Ascending aorta (tissue), 2 donors: ENCODE measurements around the gene SCN10A. TPM values are rescaled to one million over a fixed set of nuclear protein-coding genes. Genes with fewer than 3 reads are reported as not detected.

Source experiments
- DNase-seq, 2 donors: peaks; one replicate each; pipeline ENCODE4 v3.0.0-alpha.2; 2019; ENCODE audit warnings: low spot score in 2 of 2
- H3K27ac ChIP-seq, 2 donors: fragments of 200-600 bp; sonication (generic); one replicate each; pipeline ENCODE4 v1.5.1; 2016 to 2017; ENCODE audit warnings: mild to moderate bottlenecking in 1 of 2
- H3K27me3 ChIP-seq: fragments of 200-600 bp; sonication (generic); one replicate; pipeline ENCODE4 v1.5.1; 2017
- H3K36me3 ChIP-seq, 2 donors: fragments of 200-600 bp; sonication (generic); one replicate each; pipeline ENCODE4 v1.5.1; 2016
- H3K4me1 ChIP-seq, 2 donors: fragments of 200-600 bp; sonication (generic); one replicate each; pipeline ENCODE4 v1.5.1; 2016 to 2017; ENCODE audit warnings: mild to moderate bottlenecking in 1 of 2
- H3K4me3 ChIP-seq, 2 donors: fragments of 200-600 bp; sonication (generic); one replicate each; pipeline ENCODE4 v1.5.1; 2016 to 2017; ENCODE audit warnings: mild to moderate bottlenecking in 1 of 2
- H3K9me3 ChIP-seq, 2 donors: fragments of 200-600 bp; sonication (generic); one replicate each; pipeline ENCODE4 v1.5.1; 2016
- intact Hi-C: fragments of 100-400 bp; cut with DNase I; formaldehyde crosslinking; loops from one replicate; pipeline ENCODE4 v1.15.1; 2023
- total RNA-seq: library from RNA; depleted of rRNA; stranded (reverse); fragments of >200 nt; gene quantifications from one replicate; pipeline ENCODE4 v1.1.0, GENCODE V29; 2016
- TF ChIP-seq, protein P1 (sequence below), 3 experiments: fragments of 200-600 bp in 2 of 3; fragments of 450-650 bp in 1 of 3; sonication (generic) in 2 of 3; IDR thresholded peaks; one replicate each; pipeline ENCODE4 v1.5.1; 2016 to 2019; ENCODE audit warnings: antibody characterized with exemption in 3 of 3, mild to moderate bottlenecking in 1 of 3, moderate library complexity in 1 of 3

Gene SCN10A
- total RNA-seq, 1 donor from 2014 or later: not detected

DNA sequence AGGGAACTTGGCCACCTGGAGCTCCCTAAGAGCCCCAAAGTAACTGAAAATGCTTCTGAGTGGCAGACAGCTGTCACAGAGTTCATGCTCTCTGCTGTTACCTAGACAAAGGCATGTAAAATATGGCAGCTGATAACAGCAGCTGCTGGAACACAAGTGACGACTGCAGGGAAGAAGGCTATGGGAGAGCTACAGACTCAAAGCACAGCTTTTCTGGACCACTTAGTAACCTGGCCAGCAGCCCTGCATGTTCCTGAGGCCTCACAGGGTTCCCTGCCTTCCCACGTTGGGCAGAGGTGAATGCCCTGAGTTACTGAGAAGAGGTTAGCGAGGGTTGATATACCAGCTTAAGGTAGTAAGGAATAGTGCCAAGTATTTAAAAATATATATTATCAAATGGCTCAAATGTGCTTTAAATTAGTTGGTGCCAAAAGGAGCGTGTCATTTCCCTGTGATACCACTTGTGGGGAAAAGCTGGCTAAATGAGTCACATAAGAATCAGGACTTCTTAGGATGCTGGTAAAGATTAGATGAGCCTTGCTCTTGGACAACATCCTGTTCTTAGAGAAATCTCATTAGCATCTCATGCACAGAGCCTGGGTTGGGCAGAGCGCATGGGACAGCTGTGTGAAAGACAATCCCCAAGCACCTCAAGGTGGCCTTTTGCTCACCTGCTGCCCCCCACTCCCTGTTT, 90.1 kb downstream of the SCN10A start:
- H3K4me3 ChIP-seq: no peak overlapping the region
- TF ChIP-seq, protein P1, sequence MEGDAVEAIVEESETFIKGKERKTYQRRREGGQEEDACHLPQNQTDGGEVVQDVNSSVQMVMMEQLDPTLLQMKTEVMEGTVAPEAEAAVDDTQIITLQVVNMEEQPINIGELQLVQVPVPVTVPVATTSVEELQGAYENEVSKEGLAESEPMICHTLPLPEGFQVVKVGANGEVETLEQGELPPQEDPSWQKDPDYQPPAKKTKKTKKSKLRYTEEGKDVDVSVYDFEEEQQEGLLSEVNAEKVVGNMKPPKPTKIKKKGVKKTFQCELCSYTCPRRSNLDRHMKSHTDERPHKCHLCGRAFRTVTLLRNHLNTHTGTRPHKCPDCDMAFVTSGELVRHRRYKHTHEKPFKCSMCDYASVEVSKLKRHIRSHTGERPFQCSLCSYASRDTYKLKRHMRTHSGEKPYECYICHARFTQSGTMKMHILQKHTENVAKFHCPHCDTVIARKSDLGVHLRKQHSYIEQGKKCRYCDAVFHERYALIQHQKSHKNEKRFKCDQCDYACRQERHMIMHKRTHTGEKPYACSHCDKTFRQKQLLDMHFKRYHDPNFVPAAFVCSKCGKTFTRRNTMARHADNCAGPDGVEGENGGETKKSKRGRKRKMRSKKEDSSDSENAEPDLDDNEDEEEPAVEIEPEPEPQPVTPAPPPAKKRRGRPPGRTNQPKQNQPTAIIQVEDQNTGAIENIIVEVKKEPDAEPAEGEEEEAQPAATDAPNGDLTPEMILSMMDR (IDR thresholded peaks at IDR 0.05): no peak
- no peak for DNase-seq
- peaks cover 10 to 19% of the 10 kb centered on the region in 2 donors for H3K4me1 ChIP-seq
- H3K27ac ChIP-seq: no peak overlapping the region
- H3K9me3 ChIP-seq: no peaks in the 10 kb centered on the region
- H3K36me3 ChIP-seq: no peaks in the 10 kb centered on the region
- no peaks in the 10 kb centered on the region for H3K27me3 ChIP-seq
- intact Hi-C loops: no loop called here

DNA sequence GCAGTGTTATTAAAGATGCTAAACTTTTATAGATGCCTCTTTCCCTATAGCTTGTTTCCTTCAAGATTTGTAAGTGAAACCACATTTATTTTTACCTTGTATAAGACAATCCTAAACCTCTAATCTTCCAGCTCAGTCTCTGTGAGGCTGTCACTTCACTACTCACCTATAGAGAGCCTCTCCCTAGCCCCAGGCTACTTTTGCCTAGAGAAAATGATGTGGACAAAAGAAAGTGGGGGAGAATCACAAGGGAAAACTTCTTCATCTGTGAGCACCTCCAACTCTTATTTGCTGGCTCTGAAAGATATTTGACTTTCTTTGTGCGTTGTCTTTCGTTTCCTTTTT, 91.7 kb downstream of the SCN10A start:
- TF ChIP-seq, protein P1 (IDR thresholded peaks at IDR 0.05): no peak
- Histone ChIP-seq H3K27ac (no peak overlapping the region), H3K36me3 (no peaks in the 10 kb centered on the region), H3K27me3 (no peaks in the 10 kb centered on the region), H3K9me3 (no peaks in the 10 kb centered on the region), H3K4me3 (no peak overlapping the region), H3K4me1 (peaks cover 10 to 22% of the 10 kb centered on the region in 2 donors)
- no peak for DNase-seq
- intact Hi-C loops: loop anchor here (5.0 kb wide), 1 partner anchor 108 kb away; no protein-coding TSS in a partner anchor

DNA sequence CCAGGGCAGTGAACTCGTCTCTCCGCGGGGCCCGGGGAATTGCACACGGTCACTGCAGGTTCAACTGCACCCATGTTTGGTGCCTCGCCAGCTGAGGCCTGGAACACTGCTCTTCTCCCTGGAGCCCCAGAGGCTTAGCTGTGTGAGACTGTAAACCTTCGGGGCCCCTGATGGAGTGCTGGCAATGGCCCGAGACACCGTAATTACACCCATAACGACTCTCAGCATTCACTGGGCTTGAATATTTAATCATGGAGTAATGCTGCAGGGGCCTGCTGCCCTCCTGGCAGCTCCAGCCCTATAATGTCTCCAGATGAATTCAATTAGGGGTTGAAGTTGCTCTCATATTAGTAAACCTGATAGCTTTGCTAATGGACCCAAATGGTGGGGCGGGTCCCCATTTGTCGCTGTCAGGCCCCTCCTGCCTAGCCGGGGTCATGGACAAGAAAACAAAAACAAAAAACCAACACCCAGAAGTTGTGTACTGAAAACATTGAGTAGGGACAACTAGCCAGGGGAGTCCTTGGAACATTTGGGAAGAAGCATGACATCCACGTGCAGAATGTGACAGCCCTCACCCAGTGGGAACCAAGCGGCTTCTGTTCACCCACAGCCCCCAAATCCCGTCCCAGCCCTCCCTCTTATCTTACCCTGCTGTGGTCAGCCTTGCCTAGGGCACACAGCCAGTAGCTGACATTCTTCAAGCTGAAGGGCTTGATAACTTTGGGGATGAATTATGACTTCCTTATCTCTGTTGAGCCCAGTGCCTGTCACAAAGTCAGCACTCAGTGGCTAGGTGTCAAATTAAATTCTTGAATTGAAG, 92.2 kb downstream of the SCN10A start:
- Histone ChIP-seq H3K27me3 (no peaks in the 10 kb centered on the region), H3K4me3 (no peak overlapping the region), H3K36me3 (no peaks in the 10 kb centered on the region), H3K4me1 (peaks cover 10 to 22% of the 10 kb centered on the region in 2 donors), H3K27ac (peak overlapping the region; percentile 54 to 73), H3K9me3 (no peaks in the 10 kb centered on the region)
- no peak for DNase-seq
- TF ChIP-seq, protein P1 (IDR thresholded peaks at IDR 0.05): no peak
- intact Hi-C loops: loop anchor here (5.0 kb wide), 1 partner anchor 109 kb away; no protein-coding TSS in a partner anchor

DNA sequence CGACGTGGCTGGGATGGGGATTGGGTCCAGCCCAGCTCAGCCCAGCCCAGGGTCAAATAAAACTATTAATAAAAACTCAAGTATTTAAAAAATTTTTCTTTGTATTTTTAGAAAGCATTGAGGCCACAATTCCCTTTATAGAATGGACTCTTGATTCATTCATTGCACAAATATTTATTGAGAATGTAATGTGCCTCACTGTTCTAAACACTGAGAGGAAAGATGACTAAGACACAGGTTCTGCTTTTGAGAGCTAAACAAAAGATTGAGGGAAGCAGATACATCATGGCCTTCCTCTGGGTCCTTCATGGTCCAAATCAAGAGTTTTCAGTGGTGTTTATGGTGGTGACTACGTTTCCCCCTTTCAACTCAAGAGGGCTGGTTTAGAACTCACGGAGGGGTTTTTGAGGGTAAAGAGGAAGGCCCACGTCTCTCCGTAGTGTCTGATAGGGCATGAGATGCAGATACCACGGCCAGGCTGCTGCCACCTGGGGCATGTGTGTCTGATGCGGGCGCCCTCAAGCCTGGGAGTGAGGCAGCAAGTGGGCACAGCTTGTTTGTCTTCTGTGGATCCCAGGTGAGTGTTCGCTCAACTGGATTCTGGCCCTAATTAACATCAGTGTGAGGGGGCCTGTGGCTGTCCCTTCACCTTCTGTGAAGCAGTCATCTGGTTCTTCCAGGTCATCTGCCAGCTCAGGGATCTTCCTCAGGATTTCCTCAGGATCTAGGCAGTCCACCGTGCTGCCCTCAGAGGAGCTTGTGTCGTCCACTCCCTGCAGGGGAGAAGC, 93.0 kb downstream of the SCN10A start:
- H3K27me3 ChIP-seq: no peaks in the 10 kb centered on the region
- H3K4me3 ChIP-seq: no peak overlapping the region
- DNase-seq: no peak
- TF ChIP-seq, protein P1 (IDR thresholded peaks at IDR 0.05): no peak
- no peaks in the 10 kb centered on the region for H3K36me3 ChIP-seq
- H3K27ac ChIP-seq: peak overlapping the region; percentile 54 to 73
- intact Hi-C loops: loop anchor here (5.0 kb wide), 1 partner anchor 109 kb away; no protein-coding TSS in a partner anchor
- no peaks in the 10 kb centered on the region for H3K9me3 ChIP-seq
- peaks cover 10 to 22% of the 10 kb centered on the region in 2 donors for H3K4me1 ChIP-seq

DNA sequence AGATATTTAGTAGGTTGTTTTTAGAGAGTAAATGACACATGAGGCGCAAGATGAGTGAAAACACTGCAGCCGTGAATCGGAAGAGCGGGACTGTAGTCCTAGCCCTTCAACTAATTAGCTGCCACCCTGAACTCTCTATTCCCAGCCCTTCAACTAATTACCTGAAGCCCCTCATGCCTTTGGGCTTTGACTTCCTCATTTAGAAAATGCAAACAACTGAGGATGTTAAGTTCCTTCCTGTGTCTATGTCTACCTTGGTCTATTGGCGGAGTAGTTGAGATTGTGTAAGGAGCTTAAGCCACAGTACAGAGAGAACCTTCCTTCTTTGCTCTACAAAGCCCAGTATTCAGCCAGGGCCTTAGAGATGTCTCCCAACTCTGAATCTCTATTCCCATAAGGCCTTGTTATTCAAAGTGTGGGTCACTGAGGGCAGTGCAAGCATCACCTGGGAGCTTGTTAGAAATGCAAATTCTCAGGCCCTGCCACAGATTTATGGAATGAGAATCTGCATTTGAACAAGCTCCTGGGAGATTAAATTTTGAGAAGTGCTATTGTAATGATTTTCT, 94.7 kb downstream of the SCN10A start:
- TF ChIP-seq, protein P1 (IDR thresholded peaks at IDR 0.05): no peak
- DNase-seq: no peak
- intact Hi-C loops: loop anchor here (5.0 kb wide), 1 partner anchor 111 kb away; no protein-coding TSS in a partner anchor
- Histone ChIP-seq H3K9me3 (no peaks in the 10 kb centered on the region), H3K27me3 (no peaks in the 10 kb centered on the region), H3K36me3 (no peaks in the 10 kb centered on the region), H3K4me3 (no peak overlapping the region), H3K4me1 (peaks cover 10 to 22% of the 10 kb centered on the region in 2 donors), H3K27ac (no peak overlapping the region)
